Stimulated activated CD4-positive, alpha-beta T cell treated with anti-CD3 and anti-CD28 coated beads, Interleukin-4, amount 100 ng/mL, for 1 hour (primary cell): Measurements from ENCODE around the gene MMAA.
"Not testable (repeated sequence)": the region's sequence is repeated elsewhere in the genome, so short reads cannot be mapped to it uniquely, and the experiment has no call there.

Experiments used
- DNase-seq: peaks from one replicate; pipeline ENCODE4 v3.0.0-alpha.2; 2020

Gene MMAA

DNA sequence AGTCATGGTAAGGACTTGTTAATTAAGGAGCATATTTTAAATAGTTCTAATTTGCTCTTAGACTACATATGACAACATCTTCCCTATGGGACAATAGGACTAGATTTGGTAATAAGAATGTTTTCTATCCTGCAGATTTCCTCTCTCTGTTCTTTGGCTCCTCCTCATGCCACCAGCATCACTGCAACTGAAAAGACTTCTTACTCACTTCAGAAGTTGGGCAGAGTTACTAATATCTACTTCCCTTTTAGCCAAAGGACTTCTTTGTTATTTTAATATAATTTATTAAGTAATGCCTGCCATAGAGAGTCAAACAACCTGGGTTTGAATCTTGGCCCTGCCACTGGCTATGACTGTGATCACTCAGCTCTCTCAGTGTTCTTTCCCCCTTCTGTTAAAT, 16.4 kb downstream of the MMAA start:
- DNase-seq, result no peak

DNA sequence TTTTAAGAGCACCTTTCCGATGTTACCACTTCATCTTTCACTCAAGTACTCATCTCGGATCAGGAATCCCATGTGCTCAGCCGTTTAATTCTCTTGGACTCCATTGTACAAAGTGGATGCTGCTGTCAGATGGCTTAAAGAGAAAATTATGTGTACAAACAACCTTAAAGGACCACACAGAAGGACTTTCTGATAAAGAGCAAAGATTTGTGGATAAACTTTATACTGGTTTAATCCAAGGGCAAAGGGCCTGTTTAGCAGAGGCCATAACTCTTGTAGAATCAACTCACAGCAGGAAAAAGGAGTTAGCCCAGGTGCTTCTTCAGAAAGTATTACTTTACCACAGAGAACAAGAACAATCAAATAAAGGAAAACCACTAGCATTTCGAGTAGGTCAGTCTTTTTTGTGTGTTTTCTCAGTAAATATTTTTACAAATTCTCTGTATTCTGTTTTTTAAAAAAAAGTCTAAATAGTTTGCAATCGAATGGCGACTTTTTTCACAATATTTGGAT, 20.1 kb downstream of the MMAA start:
- DNase-seq, result no peak

DNA sequence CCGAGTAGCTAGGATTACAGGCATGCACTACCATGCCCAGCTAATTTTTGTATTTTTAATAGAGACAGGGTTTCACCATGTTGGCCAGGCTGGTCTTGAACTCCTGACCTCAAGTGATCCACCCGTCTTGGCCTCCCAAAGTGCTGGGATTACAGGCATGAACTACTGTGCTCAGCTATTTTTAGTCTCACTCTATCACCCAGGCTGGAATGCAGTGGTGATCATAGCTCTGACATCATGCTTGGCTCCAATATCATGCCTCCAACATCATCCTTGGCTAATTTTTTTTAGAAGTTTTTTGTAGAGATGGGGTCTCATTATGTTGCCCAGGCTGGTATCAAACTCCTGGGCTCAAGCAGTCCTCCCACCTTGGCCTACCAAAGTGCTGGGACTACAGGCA, 21.1 kb downstream of the MMAA start:
- DNase-seq, result not testable (repeated sequence)

DNA sequence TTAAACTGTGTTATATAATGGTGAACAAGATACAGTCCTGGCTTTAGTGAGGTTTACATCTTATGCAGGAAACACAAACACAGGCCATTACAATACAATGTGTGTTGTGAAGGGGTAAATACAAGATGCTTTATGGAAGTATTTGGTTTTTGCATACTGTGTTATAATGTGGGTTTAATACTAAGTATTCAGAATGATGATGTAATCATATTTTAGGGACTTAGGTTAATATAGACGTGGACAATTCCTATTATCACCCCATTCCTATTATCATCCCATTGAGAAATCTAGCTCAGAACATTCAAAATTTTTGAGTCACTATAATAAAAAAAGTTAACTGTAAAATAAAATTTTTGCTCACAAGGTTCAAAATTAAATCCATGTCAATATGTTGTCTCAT, 24.1 kb downstream of the MMAA start:
- DNase-seq, result no peak

DNA sequence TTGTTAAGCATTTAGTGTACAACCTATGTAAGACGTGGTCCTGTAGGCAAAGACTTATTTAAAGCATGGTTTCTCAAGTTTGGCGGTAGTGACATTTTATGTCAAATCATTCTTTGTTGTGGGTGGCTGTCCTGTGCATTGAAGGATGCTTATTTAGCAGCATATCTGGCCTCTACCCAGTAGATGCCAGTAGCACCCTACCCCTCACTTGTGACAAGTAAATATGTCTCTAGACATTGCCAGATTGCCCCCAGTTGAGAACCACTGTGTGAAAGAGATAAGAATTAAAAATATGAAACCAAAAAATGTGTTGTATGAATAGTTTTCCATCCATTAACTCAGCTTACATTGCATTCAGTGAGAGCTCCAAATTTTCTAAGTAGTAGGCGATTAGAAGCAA, 25.5 kb downstream of the MMAA start:
- DNase-seq, result no peak

DNA sequence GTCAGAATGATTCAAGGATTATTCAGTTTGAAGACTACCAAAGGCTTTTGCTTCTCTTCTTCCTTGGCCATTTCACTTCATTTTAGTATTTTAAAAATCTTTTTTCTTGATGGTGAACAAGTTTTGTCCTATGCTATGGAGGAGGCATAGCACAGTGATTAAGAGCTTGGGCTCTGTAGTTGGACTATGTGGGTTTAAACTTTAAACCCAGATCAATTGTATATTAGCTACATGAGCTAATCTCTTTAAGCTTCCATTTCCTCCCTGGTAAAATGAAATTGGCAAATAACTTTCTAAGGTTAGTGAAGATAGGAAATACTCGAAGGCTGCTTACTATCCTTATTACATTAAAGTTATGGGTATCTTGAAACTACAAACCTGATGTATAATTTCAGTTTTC, 37.0 kb downstream of the MMAA start:
- DNase-seq, result no peak

DNA sequence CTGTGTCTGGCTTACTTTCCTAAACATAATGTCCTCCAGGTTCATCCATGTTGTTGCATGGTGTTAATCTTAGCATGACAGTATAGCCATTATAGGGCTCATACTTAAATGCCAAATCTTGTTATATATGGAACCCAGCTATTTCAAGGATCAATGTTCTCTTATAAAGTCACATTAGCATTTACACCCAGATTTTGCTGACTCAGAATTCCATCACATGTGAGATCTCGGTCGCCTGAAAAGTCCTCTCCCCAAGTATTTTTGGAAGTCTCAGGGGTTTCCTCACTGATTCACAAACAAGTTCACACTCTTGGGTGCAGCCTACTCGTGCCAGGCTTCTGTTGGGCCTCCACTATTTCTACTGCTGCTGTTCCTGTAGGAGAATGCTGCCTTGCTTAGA, 40.9 kb downstream of the MMAA start:
- no peak for DNase-seq

DNA sequence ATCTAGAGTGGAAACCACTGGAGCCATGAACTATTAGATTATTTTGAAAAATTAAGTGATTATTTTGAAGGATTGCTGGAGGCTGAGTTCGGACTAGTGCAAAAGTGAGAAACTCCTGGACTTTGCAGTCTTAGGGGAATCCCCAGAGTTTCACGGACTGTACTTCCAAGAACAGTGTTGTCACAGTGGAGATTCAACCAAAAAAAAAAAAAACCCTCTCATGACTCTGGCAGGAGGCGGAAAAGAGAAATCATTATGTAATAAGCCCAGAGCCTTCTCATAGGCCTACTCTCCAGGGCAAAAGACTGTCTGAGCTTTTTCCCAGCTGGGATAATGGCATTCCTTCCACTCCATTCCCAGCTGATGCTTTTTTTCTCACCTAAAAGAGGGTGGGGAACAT, 44.0 kb downstream of the MMAA start:
- DNase-seq, result no peak

DNA sequence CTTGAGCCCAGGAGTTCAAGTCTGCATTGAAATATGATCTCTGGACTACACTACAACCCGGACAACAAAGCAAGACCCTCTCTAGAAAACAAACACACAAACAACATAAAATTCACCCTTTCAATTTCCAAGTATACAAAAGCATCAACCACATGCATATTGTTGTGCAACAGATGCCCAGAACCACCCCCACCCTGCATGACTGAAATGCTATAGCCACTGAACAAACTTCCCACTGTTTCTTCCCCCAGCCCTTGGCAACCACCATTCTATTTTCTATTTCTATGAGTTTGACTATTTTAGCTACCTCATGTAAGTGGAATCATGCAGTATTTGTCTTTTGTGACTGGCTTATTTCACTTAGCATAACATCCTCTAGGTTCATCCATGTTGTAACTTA, 46.6 kb downstream of the MMAA start:
- no peak for DNase-seq

DNA sequence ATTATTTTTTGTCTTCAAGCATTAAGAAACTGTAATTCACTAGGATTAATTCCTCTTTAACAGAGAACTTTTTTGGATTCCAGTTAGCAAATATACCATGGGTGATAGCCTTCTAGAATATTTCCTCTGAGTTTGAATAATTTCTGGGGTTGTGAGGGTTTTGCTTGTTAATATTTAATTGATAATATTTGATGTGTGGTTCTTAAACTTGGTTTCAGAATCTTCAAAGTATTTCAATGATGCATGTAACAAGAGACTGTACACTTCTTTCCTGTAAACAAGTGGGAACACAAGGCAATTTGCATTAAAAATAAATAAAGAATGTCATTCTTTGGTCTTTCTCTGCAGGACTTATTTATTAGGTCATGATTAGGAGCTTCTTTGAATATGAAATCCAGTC, 51.2 kb downstream of the MMAA start:
- no peak for DNase-seq

DNA sequence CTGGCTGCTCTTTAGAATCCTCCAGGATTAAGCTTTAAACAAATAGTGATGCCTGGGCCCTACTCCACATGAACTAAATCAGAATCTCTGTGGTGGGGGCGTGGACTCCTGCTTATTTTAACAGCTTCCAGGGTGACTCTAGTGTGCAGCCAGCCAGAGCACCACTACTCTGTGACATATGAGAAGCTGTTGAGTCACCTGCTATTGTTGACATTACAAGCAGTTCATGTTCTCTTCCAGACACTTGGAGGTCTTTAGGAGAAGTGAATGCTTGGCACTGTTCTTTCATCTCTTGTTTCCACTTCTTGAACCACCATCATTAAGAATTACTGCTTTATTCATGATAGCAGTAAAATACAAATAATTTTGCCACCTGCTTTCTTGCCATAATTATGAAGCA, 60.3 kb downstream of the MMAA start:
- DNase-seq, result no peak

DNA sequence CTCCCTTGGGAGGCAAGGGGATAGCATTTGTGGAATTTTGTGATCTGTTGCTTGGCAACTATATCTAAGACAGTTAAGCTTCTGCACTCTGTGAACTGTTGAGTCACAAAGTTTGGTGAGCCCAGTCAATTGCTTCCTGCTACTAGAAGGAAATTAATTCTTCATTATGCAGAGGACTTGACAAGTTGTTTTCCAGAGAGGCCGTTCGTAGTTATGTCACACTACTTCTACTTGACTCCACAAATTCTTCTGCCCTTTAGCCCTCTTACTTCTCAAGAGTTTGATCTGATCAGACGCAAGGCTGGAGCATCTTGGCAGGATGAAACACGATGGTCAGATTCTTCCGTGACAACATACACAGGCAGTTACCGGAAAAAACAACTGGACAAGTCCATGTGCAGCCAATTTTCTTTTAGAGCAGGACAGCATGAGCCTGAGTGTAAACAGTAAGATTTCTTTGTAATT, 60.8 kb downstream of the MMAA start, which contains the start of gene C4orf51:
Gene C4orf51, plus strand, starts transcription at position 156 of the 465 bp plus-strand sequence. Its CDS starts 58 bp downstream, at position 214.
- no peak for DNase-seq

DNA sequence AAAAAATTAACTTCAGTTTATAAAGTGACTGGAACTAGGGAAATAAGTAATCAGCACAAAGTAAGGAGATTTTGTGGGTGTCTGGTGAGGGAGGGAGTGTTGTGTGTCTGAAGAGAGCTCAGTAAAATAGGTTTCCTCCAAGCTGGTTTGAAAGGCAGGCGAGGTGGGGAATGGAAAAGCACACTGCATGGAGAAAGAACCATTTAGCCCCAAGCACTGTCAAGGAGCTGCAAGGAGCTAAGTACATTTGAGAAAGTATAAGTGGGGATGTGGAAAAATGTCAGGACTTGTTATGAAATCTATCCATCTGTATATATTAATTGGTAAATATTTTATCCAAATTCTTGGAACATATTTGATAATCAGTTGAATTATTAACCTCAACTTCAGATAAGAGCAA, 61.7 kb downstream of the MMAA start:
- DNase-seq, result no peak

DNA sequence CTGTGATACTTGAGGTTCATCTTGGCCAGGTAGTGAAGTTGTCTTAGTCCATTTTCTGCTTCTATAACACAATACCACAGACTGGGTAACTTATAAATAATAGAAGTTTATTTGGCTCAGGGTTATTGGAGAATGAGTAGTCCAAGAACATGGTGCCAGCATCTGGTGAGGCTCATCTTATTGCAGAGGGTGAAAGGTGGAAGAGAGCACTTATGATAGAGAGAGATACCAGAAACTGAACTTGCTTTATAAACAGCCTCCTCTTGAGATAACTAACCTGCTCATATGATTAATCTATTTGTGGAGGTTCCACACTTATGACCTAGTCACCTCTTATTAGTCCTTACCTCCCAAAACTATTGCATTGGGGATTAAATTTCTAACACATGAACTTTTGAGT, 62.3 kb downstream of the MMAA start:
- no peak for DNase-seq

DNA sequence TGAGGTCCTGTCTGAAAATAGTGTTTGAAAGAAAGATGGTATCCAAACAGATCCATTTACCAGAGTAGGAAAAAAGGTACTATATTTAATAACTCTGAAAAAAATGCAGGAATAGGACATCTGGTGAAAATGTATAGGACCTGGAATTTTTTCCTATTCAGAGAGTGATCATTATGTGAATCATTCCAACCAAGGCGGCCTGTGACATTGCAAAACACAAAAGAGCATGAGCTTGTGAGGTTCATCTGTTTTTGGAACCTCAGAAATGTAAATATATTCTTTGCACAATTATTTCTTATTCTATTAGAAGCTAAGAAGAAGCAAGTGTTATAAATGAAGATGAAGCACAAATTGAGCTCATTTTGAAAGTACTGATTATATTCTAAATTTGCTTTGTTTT, 62.8 kb downstream of the MMAA start:
- DNase-seq, result no peak

DNA sequence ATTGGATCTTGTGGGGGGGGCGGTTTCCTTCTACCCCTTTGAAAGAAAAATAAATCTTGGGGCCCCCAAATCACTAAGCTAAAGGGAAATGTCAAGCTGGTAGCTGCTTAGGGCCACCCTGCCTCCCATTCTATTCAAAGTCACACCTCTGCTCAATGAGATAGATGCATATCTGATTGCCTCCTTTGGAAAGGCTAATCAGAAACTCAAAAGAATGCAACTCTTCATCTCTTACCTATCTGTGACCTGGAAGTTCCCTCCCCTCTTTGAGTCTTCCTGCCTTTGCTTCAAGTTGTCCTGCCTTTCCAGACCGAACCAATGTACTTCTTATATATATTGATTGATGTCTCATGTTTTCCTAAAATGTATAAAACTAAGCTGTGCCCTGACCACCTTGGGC, 67.8 kb downstream of the MMAA start:
- no peak for DNase-seq

DNA sequence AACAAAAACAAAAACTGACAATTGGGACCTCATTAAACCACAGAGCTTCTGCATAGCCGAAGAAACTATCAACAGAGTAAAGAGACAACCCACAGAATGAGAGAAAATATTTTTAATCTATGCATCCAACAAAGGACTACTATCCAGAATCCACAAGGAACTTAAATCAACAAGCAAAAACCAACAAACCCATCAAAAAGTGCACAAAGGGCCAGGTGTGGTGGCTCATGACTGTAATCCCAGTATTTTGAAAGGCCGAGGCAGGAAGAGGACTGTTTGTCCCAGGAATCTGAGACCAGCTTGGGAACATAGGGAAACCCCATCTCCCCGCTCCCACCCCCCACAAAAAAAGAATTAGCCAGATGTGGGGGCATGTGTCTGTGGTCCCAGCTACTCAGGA, 71.4 kb downstream of the MMAA start:
- DNase-seq, result no peak

DNA sequence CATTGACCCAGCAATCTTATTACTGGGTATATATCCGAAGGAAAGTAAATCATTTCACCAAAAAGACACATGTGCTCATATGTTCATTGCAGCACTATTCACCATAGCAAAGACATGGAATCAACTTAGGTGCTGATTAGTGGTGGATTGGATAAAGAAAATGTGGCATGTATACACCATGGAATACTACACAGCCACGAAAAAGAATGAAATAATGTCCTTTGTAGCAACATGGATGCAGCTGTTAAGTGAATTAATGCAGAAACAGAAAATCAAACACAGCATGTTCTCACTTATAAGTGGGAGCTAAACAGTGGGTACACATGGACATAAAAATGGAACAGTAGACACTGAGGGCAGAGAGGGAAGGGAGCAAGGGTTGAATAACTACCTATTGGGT, 72.2 kb downstream of the MMAA start:
- DNase-seq, result not testable (repeated sequence)

DNA sequence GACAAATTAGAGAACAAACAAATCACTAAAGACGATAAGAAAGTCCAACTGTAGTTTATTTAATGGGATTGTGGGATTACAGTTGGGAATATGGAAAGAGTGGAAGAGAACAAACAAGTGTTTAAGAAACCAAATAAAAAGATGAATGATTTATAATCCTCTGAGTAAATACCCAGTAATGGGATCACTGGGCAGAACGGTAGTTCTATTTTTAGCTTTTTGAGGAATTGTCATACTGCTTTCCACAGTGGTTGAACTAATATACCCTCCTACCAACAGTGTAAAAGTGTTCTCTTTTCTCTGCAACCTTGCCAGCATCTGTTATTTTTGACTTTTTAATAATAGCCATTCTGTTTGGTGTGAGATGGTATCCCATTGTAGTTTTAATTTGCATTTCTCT, 75.7 kb downstream of the MMAA start:
- DNase-seq, result no peak

DNA sequence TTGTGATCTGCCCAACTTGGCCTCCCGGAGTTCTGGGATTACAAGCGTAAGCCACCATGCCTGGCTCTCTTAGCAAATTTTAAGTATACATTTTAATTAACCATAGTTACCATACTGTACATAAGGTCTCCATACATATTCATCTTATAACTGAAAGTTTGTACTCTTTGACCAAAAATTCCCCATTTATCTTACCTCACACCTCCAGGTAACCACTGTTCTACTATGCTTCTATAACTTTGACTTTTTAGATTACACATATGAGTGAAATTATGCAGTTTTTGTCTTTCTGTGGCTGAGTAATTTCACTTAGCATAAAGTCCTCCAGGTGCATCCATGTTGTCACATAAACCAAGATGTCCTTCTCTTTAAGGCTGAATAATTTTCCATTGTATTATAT, 78.1 kb downstream of the MMAA start:
- no peak for DNase-seq

DNA sequence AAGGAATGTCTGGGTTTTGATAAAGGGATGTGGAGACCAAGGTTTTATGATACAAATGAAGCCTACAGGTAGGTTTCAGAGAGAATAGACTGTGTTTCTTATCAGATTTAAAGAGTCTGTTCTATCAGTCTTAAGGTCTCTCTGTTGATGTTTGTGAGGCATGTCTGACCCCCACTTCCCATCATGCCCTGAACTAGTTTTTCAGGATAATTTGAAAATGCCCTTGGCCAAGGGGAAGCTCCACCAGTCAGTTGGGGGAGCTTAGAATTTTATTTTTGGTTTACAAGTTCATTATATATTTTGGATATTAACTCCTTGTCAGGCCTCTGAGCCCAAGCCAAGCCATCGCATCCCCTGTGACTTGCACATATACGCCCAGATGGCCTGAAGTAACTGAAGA, 79.3 kb downstream of the MMAA start:
- DNase-seq, result no peak

DNA sequence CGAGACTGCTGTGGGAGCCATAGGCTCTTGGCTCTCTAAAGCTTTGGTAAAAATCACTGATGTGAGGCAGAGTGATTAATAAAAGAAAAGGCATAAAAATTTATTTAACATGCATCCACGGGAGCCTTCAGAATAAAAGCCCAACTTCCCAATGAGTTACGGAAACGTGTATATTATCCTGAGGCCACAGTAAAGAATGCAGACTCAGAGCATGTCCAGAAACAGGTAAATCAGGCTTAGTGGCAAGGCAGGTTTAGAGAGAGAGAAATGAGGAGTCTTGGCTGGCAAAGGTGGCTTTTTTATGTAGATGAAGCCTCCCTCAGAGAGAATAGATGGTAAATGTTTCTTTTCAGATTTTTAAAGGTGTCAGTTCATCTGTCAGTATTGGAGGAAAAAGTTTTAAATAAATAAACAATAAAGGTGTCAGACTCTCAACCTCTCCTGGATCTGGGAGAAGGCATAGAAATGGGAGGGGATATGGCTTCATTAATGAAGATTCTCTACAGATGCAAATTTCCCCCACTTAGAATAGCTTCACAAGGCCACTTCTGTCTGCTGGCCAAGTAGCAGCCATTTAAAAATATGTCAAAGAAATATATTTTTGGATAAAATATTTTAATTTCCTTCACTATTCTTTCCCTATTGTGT, 84.8 kb downstream of the MMAA start:
- no peak for DNase-seq

DNA sequence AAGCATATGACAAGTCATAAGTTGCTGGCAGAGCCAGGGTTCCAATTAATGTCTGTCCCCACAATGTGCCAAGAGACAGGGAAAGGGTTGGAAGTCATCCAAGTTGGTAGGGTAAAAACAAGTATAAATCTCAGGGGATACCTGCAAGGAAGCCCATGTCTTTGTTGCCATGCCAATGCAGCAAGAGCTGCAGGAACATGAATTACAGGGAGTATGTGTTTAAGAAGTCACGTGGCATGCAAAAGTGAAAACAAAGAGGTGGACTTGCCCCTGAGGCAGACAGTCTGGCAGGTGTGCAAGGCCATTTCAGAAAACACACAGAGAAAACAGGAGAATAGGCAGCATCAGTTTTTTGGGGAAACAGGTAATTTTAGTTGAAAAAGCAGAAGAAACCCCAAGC, 90.2 kb downstream of the MMAA start:
- DNase-seq, result no peak
